Spleen (tissue), 11 donors: Measurements from ENCODE around the gene KLHL26. TPM values are rescaled to one million over a fixed set of nuclear protein-coding genes. Genes with fewer than 3 reads are reported as not detected.

Source experiments
- DNase-seq: peaks from one replicate; pipeline ENCODE4 v3.0.0-alpha.2; 2020
- H3K27ac ChIP-seq, 8 donors: fragments of 200-600 bp; sonication (generic) in 7 of 8; 1 replicate in 4 of 8; 2 replicates in 4 of 8; pipeline versions ENCODE4 v1.5.0 to v1.8.0; 2016 to 2021; ENCODE audit warnings: inconsistent platforms in 4 of 8, mild to moderate bottlenecking in 4 of 8, moderate library complexity in 1 of 8
- H3K27me3 ChIP-seq, 7 donors: fragments of 200-600 bp; sonication (generic) in 6 of 7; replicated peaks in 1 of 7; 1 replicate in 4 of 7; 2 replicates in 3 of 7; pipeline versions ENCODE4 v1.5.0 to v1.8.0; 2016 to 2021; ENCODE audit warnings: inconsistent platforms in 3 of 7, mild to moderate bottlenecking in 1 of 7
- H3K36me3 ChIP-seq, 6 donors: fragments of 200-600 bp; sonication (generic) in 5 of 6; 1 replicate in 4 of 6; 2 replicates in 2 of 6; pipeline versions ENCODE4 v1.5.0 to v1.8.0; 2016 to 2021; ENCODE audit warnings: inconsistent platforms in 2 of 6
- H3K4me1 ChIP-seq, 6 donors: fragments of 200-600 bp; sonication (generic) in 5 of 6; 1 replicate in 3 of 6; 2 replicates in 3 of 6; pipeline versions ENCODE4 v1.5.0 to v1.8.0; 2016 to 2021; ENCODE audit warnings: inconsistent platforms in 3 of 6
- H3K4me3 ChIP-seq, 8 donors: fragments of 200-600 bp; sonication (generic) in 7 of 8; 1 replicate in 4 of 8; 2 replicates in 4 of 8; pipeline versions ENCODE4 v1.5.0 to v1.8.0; 2016 to 2021; ENCODE audit warnings: inconsistent platforms in 4 of 8, mild to moderate bottlenecking in 4 of 8, moderate library complexity in 2 of 8
- H3K9me3 ChIP-seq, 8 donors: fragments of 200-600 bp; sonication (generic) in 7 of 8; 1 replicate in 4 of 8; 2 replicates in 4 of 8; pipeline versions ENCODE4 v1.5.0 to v1.8.0; 2016 to 2021; ENCODE audit warnings: inconsistent platforms in 4 of 8
- POLR2A ChIP-seq, 3 donors: fragments of 450-650 bp; IDR thresholded peaks; one replicate each; pipeline ENCODE4 v1.5.1; 2017; ENCODE audit warnings: antibody characterized with exemption in 3 of 3, mild to moderate bottlenecking in 1 of 3
- POLR2AphosphoS5 ChIP-seq, 3 donors: sonication (generic); formaldehyde crosslinking; IDR thresholded peaks; one replicate each; pipeline ENCODE4 v1.5.1; 2017; ENCODE audit warnings: antibody characterized with exemption in 3 of 3
- WGBS, 5 donors: extraction: QIAGEN DNeasy Blood & Tissue Kit in 3 of 5; methylation state at CpG; one replicate each; pipeline versions ENCODE4 v1.1.5 to v1.1.7; 2013 to 2018; 5-methylcytosine and 5-hydroxymethylcytosine counted together
- intact Hi-C: fragments of 100-400 bp; cut with DNase I; formaldehyde crosslinking; loops from one replicate; pipeline ENCODE4 v1.15.0; 2023; ENCODE audit warnings: low total_unique reads
- polyA plus RNA-seq, 3 donors: library from polyadenylated mRNA; stranded (reverse); fragments of 200-250 nt; gene quantifications; one replicate each; pipeline ENCODE4 v1.2.1, GENCODE V29; 2013
- total RNA-seq, 7 donors: library from RNA; depleted of rRNA in 3 of 7; stranded (reverse); fragments of >200 nt in 3 of 7; fragmentation: NEBNext Ultra II Directional in 4 of 7; extraction: Animal tissue kit (Norgen Biotek cat#: 25700) in 4 of 7; gene quantifications; one replicate each; pipeline versions ENCODE4 v1.1.0 to v1.2.1, GENCODE V29; 2016 to 2021
- TF ChIP-seq, protein P1 (sequence below), 11 experiments: fragments of 200-600 bp in 7 of 11; fragments of 450-650 bp in 4 of 11; sonication (generic) in 4 of 11; IDR thresholded peaks in 8 of 11; conservative IDR thresholded peaks in 3 of 11; 1 replicate in 7 of 11; 2 replicates in 4 of 11; pipeline versions ENCODE4 v1.4.0 to v1.8.0; 2016 to 2021; ENCODE audit warnings: antibody characterized with exemption in 11 of 11, inconsistent platforms in 4 of 11, mild to moderate bottlenecking in 1 of 11
- donor health status: healthy with polysubstance abuse.
- donor health status: DM: no; HTN: no; CAD: no; lungs with moderate emphysema.
- donor health status: DM: no; HTN: no; CAD: no.
- donor health status: Bipolar disorder and iron deficiency.
- donor health status: healthy.
- donor health status: DM: no; HTN: no; CAD: no.
- donor health status: DM: yes; HTN: yes; CAD: no.

The KLHL26 gene
- total and polyA plus RNA-seq, 10 donors = 1.7 to 23.1 (median 7.2) TPM

DNA sequence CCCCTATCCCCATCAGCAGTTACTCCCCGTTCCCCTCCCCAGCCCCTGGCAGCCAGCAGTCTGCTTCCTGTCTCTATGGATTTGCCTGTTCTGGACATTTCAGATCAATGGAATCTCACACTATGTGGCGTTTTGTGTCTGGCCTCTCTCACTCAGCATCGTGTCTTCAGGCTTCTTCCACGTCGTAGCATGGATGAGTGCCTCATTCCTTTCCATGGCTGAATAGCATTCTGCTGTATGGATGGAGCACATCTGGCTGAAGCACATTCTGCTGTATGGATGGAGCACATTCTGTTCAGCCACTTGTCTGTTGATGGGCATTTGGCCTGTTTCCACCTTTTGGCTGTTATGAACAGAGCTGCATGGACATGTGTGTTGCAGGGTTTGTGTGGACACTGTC lies 76.2 kb downstream of the KLHL26 start:
- Histone ChIP-seq H3K4me1 (peaks cover 0 to 50% (median 16%) of the 10 kb centered on the region in 6 donors), H3K36me3 (peaks cover 0 to 12% (median 0%) of the 10 kb centered on the region in 6 donors), H3K27me3 (no peaks in the 10 kb centered on the region), H3K4me3 (no peak overlapping the region), H3K9me3 (no peaks in the 10 kb centered on the region), H3K27ac (no peak overlapping the region)
- intact Hi-C loops = no loop called here
- TF ChIP-seq, protein P1, sequence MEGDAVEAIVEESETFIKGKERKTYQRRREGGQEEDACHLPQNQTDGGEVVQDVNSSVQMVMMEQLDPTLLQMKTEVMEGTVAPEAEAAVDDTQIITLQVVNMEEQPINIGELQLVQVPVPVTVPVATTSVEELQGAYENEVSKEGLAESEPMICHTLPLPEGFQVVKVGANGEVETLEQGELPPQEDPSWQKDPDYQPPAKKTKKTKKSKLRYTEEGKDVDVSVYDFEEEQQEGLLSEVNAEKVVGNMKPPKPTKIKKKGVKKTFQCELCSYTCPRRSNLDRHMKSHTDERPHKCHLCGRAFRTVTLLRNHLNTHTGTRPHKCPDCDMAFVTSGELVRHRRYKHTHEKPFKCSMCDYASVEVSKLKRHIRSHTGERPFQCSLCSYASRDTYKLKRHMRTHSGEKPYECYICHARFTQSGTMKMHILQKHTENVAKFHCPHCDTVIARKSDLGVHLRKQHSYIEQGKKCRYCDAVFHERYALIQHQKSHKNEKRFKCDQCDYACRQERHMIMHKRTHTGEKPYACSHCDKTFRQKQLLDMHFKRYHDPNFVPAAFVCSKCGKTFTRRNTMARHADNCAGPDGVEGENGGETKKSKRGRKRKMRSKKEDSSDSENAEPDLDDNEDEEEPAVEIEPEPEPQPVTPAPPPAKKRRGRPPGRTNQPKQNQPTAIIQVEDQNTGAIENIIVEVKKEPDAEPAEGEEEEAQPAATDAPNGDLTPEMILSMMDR (IDR thresholded peaks at IDR 0.05 in 8 of 11, conservative IDR thresholded peaks at IDR 0.05 in 3 of 11) = no peak
- no peak for TF ChIP-seq POLR2A (IDR thresholded peaks at IDR 0.05)
- DNase-seq = no peak
- 70 to 84% (median 82%) methylated on average over 5 of the region's 5 CpGs for WGBS, 5 donors

DNA sequence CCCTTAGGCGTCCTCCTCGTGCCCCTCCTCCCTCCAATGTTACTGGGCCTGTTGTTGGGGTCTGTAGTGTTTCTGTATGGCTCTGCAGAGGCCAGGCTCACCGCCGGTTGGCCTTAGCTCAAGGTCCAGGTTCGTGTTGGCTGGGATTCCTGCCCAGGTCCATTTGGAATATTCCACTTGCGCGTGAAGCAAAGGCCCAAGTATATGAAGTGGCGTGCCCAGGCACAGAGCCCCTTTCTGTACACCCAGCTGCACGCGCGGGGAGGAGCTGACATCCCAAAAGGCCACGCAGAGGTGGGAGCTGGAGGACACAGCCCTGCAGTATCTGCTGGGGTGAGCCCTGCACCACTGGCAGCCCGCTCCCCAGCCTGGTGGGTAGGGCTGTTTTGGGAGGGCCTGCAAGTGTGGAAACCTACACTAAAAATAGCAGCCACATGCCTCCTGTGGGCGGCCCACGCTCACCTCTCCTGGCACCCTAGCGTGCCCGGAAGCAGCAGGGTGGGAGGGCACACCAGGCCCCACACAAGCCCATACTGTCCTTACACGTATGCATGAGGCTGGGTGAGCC lies 76.8 kb downstream of the KLHL26 start:
- DNase-seq = no peak
- no peaks in the 10 kb centered on the region for H3K9me3 ChIP-seq

DNA sequence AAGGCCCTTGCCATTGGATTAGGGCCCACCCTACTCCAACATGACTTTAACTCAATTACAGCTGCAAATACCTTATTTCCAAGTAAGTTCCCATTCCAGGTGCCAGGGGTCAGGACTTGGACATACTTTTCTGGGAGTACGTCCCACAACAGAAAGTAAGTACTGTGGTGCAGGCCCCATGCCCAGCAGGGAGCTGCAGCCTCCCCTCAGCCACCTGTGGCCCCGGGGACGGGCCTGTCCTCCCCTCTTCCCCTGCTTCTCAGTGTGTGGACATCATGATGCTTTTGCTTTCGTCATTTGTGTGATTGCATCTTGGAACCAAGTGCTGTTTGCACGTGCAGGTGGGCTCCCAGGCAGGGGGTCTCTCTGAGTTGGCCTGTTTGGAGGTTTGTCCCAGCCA lies 78.6 kb downstream of the KLHL26 start:
- H3K4me3 ChIP-seq = no peak overlapping the region
- intact Hi-C loops = no loop called here
- H3K36me3 ChIP-seq = peaks cover 0 to 18% (median 0%) of the 10 kb centered on the region in 6 donors
- no peaks in the 10 kb centered on the region for H3K9me3 ChIP-seq
- H3K27me3 ChIP-seq = no peaks in the 10 kb centered on the region
- TF ChIP-seq POLR2AphosphoS5 (IDR thresholded peaks at IDR 0.05) (no peak), POLR2A (IDR thresholded peaks at IDR 0.05) (no peak)
- TF ChIP-seq, protein P1 (IDR thresholded peaks at IDR 0.05 in 8 of 11, conservative IDR thresholded peaks at IDR 0.05 in 3 of 11) = no peak
- WGBS, 5 donors = 74 to 87% (median 83%) methylated on average over 5 of the region's 5 CpGs
- H3K4me1 ChIP-seq = peaks cover 0 to 35% (median 9%) of the 10 kb centered on the region in 6 donors
- DNase-seq = no peak
- no peak overlapping the region for H3K27ac ChIP-seq

More for the DNA sequence above, 76.8 kb downstream of the KLHL26 start:
- H3K27ac ChIP-seq = no peak overlapping the region
- peaks cover 0 to 52% (median 16%) of the 10 kb centered on the region in 6 donors for H3K4me1 ChIP-seq
- H3K27me3 ChIP-seq = no peaks in the 10 kb centered on the region
- 86 to 92% (median 92%) methylated on average over 13 to 18 of the region's 18 CpGs for WGBS, 5 donors
- peaks cover 0 to 12% (median 0%) of the 10 kb centered on the region in 6 donors for H3K36me3 ChIP-seq
- TF ChIP-seq POLR2AphosphoS5 (IDR thresholded peaks at IDR 0.05) (no peak), POLR2A (IDR thresholded peaks at IDR 0.05) (no peak)
- TF ChIP-seq, protein P1 (IDR thresholded peaks at IDR 0.05 in 8 of 11, conservative IDR thresholded peaks at IDR 0.05 in 3 of 11) = no peak
- intact Hi-C loops = no loop called here
- no peak overlapping the region for H3K4me3 ChIP-seq

DNA sequence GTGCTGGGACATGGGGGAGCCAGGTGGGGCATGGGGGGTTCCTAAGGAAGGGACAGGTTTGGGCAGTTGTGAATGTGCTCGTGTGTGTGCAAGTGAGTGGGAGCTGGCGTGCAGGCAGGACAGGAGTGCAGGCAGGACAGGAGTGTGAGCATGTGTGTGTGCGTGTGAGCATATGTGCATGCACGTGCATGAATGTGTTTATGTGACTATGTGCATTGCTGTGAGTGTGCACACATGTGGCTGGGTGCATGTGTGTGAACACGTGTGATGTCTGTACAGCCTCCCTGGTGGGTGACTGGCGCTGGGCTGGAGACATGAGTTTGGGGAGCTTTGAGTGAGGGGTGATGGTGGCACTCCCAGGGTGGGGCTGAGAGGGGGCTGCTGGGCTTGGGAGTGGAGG lies 80.0 kb downstream of the KLHL26 start:
- 86 to 96% (median 89%) methylated on average over 6 of the region's 6 CpGs for WGBS, 5 donors
- no peak overlapping the region for H3K4me3 ChIP-seq
- H3K27ac ChIP-seq = no peak overlapping the region
- H3K27me3 ChIP-seq = no peaks in the 10 kb centered on the region
- TF ChIP-seq, protein P1 (IDR thresholded peaks at IDR 0.05 in 8 of 11, conservative IDR thresholded peaks at IDR 0.05 in 3 of 11) = no peak
- TF ChIP-seq POLR2A (IDR thresholded peaks at IDR 0.05) (no peak), POLR2AphosphoS5 (IDR thresholded peaks at IDR 0.05) (no peak)
- no peak for DNase-seq
- intact Hi-C loops = no loop called here
- peaks cover 0 to 21% (median 0%) of the 10 kb centered on the region in 6 donors for H3K36me3 ChIP-seq
- H3K4me1 ChIP-seq = peaks cover 0 to 22% (median 3%) of the 10 kb centered on the region in 6 donors
- no peaks in the 10 kb centered on the region for H3K9me3 ChIP-seq
